ENCODE data around the gene TMEM158.

The TMEM158 gene

GRCh38 chr3:45204136-45204535 lies 22.0 kb downstream of the TMEM158 start:
- H3K4me3 ChIP-seq (ENCODE audit: low read depth, low read length) = no peak overlapping the region
- DNase-seq (ENCODE audit: low read depth) = no peak
- TF ChIP-seq, protein P1, sequence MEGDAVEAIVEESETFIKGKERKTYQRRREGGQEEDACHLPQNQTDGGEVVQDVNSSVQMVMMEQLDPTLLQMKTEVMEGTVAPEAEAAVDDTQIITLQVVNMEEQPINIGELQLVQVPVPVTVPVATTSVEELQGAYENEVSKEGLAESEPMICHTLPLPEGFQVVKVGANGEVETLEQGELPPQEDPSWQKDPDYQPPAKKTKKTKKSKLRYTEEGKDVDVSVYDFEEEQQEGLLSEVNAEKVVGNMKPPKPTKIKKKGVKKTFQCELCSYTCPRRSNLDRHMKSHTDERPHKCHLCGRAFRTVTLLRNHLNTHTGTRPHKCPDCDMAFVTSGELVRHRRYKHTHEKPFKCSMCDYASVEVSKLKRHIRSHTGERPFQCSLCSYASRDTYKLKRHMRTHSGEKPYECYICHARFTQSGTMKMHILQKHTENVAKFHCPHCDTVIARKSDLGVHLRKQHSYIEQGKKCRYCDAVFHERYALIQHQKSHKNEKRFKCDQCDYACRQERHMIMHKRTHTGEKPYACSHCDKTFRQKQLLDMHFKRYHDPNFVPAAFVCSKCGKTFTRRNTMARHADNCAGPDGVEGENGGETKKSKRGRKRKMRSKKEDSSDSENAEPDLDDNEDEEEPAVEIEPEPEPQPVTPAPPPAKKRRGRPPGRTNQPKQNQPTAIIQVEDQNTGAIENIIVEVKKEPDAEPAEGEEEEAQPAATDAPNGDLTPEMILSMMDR (IDR thresholded peaks at IDR 0.05; ENCODE audit: low read depth, low read length, missing control alignments) = no peak

DNA sequence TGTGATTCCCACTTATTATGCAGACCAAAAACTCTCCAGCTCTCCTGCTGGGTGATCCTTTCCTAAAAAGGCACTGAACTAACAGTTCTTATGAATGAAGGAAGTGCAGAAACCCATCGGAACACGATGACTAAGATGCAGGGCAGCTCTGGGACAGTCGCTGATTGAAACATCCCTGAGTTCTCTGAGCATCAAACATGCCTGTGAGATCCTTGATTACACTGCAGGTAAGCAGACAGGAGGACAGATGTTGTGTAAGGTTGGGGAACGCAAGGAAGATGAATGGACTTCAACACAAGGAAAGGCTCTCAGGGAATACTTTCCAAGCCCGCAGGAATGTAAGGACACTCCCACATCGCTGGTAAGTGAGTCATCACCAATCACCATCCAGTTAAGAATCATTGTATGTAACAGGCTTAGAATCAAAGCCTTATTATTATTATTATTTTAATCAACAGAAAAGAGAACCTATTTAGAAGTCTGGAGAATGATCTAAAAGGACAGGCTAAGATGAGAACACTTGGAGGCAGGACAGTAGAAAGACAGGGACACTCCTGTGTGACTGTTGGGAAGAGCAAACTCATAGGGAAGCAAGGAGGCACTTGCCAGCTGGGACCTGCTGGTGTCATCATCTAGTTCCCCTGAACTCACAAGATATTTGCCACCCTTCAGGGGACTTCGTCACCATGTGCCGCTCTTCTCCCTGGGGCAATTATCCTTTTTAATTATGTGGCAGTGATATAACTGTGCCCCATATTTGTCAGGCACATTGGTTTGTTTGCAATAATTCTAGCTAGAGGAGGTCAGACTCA lies 26.0 kb downstream of the TMEM158 start:
- no peak overlapping the region for H3K4me3 ChIP-seq (ENCODE audit: low read depth, low read length)
- TF ChIP-seq, protein P1 (IDR thresholded peaks at IDR 0.05; ENCODE audit: low read depth, low read length, missing control alignments) = no peak
- no peak for DNase-seq (ENCODE audit: low read depth)

DNA sequence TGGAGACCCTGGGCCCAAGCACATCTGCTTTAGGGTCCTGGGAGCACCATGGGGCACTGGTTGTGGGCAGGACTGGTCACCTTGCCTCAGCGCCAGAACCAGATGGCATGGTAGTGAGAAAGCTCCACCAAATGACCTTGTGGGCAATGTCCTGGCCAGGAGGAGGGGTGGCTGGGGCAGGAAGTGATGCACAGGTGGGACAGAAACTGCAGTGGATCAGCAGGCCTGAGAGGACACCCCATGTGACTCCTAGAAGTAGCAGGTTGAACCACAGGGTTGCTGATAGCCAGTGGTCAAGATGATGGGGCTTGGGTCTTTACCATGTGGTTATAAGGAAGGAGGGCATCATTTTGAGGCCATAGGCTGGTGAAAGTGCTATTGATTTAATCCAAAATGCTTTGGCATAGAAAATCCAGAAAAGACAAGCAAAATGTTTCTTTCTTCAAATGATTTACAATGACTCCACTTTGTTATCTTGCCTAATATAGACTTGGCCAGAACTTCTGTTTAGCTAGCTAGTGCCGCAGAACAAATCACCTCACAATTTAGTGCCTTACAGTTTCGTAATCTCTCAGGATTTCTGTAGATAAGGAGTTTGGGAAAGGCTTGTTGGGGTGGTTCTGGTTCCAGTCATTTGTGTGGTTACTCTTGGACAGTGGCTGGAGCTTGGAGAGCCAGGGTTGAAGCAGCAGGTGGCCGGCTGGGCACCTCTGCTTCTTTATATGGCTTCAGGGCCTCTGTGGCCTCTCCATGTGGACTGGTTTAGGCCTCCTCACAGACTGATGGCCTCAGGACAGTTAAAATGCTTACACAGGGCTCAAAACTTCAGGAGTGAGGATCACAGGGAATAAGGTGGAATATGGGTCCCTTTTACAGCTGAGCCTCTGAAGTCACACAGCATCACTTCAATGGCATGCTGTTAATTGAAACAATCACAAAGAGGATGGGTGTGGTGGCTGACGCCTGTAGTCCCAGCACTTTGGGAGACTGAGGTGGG lies 27.5 kb downstream of the TMEM158 start:
- no peak for DNase-seq (ENCODE audit: low read depth)
- no peak overlapping the region for H3K4me3 ChIP-seq (ENCODE audit: low read depth, low read length)
- TF ChIP-seq, protein P1 (IDR thresholded peaks at IDR 0.05; ENCODE audit: low read depth, low read length, missing control alignments) = no peak

DNA sequence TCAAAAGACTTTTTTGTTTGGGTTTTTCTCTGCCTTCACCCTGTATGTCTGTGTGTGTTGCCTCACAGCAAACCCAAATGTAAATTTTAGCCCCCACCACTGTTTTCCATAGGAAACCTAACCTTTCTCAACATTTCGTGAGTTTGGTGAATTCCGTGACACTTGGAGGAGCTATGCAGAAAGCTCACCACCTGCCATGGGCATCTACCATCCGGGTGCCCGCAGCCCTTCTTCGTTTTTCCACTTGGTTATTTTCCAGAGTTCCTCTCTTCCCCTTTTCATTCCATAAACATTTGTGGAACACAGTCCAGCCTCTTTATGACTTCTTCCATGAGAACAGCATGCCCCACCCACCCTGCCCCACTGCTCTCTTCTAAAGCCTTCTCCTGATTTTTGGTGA lies 31.3 kb downstream of the TMEM158 start:
- TF ChIP-seq, protein P1 (IDR thresholded peaks at IDR 0.05; ENCODE audit: low read depth, low read length, missing control alignments) = no peak
- H3K4me3 ChIP-seq (ENCODE audit: low read depth, low read length) = no peak overlapping the region
- no peak for DNase-seq (ENCODE audit: low read depth)

- no peak overlapping the region for H3K4me3 ChIP-seq (ENCODE audit: low read depth, low read length)
- no peak for DNase-seq (ENCODE audit: low read depth)
- TF ChIP-seq, protein P1 (IDR thresholded peaks at IDR 0.05; ENCODE audit: low read depth, low read length, missing control alignments) = no peak
Measured at GRCh38 chr3:45191924-45192417, 34.1 kb downstream of the TMEM158 start.

DNA sequence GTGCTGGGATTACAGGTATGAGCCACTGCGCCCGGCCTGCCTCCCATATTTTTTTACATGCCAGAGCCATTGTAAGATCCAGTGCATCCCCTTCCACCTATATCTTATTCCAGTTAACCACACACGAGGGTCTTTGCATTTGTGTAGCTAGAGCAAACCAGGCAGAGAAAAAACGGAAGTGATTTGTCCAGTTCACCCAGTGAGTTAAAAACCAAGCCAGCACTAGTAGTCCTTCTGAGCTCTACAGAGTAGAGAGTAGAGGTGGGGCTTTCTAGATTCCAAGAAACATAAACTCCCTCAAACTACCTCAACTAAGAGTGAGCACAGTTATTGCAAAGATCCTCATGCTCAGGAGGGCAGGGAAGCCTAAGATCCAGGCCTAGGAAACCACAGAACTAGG lies 34.7 kb downstream of the TMEM158 start:
- no peak for DNase-seq (ENCODE audit: low read depth)
- H3K4me3 ChIP-seq (ENCODE audit: low read depth, low read length) = no peak overlapping the region

More for the DNA sequence above, 34.7 kb downstream of the TMEM158 start:
- TF ChIP-seq, protein P1 (IDR thresholded peaks at IDR 0.05; ENCODE audit: low read depth, low read length, missing control alignments) = no peak
